Fibroblast of skin of left quadriceps (primary cell): ENCODE data around the gene CTXN3.
A peak's percentile ranks its signal among the peaks of the same experiment; 100 is the strongest.

ENCODE experiments used
- DNase-seq, 2 experiments: peaks; one replicate each; pipeline ENCODE4 v3.0.0-alpha.2; 2013; ENCODE audit warnings: low read depth in 2 of 2

The CTXN3 gene

DNA sequence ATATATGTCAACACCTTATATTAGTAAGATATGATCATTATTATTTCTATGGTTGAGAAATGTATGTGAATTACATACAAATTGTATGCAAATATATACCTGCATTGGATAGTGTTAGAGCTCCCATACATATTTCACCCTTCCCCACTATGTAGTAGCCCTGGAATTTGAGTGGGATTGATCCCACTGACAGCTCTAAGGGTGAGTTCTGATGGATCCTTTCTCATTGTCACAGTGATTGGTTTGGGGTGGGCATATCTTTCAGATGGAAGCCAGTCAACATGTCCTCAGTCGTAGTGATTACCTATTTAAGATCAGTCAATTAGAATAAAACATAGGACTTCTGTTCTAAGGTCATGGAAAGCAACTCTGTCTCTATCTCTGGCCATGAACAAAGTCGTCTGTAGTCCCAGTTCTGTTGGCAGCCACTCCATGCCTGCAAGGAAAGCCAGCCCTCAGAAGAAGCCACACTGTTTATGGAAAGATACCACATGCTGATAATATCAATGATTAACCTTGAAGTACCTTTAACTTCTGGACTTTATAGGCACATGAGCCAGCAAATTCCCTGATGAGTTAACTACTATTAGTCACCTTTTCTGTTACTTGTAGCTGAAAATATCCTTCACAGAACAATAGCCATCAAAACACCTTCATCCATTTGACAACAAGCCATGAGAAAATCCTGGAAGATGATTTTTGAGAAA, 49.2 kb downstream of the CTXN3 start:
- DNase-seq, result peak in 1 of 2 experiments; percentile 17

DNA sequence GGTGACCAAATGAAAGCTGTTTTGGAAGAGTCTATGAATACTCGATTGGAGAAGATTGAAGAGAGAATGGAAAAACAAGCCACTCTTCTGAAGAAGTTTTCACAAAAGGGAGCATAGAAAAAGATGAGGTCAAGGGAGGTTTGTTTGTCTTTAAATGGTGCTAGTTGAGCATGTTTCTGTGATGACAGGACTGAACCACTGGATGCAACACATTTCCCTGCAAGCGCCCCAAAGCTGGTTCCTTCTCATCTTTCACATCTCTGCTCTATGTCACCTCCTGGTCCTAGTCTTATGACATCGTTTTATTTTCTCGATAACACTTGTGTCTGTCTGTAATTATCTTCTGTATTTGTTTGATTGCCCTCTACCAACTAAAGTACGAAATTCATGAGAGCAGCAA, 50.5 kb downstream of the CTXN3 start:
- DNase-seq, result no peak

DNA sequence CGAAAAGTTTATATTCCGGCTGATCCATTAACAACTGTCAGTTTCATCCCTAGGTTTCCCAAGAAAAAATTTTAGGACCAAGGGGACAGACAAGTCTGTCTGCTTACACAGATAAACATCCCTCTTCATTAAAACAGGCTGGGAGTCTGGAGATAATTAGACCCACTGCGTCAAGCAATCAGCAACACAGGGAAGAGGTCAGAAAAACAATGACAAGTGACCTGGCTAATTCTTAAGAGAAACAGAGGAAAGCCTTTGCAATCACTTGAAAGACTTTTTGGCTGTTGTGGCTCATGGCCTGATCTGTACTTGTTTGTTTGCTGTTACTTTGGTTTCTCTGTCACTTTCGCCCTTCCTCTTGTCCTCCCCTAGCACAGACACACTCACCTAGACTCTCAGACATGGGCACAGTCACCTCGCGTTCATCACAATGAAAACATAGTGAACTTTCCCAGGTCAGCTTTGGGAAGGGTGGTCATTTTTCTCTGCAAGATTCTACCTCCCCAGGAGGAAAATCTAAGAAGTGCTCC, 51.4 kb downstream of the CTXN3 start:
- no peak for DNase-seq

DNA sequence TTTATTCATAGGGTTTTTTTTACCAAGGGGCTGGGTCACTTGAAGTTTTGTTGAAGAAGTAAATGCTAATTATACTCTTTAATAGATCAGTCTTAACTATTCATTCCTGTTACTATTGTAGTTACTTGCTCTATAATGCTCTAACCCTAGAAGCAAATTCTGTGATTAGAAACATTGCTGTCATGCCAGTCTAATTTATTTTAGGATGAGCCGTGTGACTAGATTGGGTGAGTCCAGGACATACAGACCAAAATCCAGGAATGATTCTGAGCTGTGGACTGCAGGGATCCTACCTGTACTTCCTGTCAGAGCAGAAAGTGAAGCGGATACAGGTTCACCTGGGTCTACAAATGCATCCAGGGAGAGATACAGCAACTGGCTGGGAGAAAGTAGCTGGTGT, 53.6 kb downstream of the CTXN3 start:
- no peak for DNase-seq

DNA sequence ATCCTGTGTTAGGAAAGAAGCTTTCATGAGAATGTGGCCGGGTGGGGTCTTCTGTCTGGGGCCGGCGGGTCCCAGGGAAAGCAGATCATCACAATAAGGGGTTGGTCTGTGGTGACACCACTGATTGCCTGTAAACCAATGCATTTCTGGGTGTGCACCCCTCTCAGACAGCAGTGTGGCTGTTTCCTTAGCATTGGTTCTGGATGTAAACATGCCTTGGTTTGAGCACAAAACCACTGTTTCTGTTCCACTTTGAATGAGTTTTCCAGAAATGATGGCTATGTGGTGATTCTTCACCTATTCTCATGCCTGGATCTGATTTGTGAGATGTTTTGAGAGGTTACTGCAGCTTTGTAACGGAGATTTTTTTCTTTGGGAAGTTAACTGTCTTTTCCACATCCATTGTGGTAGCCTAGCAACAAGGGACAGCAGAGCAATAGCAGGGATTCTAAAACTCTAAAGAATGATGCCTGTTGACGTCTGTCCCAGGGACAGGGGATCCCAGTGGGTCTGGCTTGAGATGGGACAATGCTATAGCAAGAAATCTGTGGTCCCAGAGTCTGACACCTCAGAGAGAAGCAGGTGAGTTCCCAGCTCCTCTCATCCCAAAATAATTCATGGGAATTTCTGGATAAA, 54.2 kb downstream of the CTXN3 start, which contains the start of gene CCDC192:
CCDC192 (plus strand) TSS at position 466 of the 636 bp plus-strand sequence; CDS start at position 521, 55 bp downstream.
- DNase-seq, result no peak

DNA sequence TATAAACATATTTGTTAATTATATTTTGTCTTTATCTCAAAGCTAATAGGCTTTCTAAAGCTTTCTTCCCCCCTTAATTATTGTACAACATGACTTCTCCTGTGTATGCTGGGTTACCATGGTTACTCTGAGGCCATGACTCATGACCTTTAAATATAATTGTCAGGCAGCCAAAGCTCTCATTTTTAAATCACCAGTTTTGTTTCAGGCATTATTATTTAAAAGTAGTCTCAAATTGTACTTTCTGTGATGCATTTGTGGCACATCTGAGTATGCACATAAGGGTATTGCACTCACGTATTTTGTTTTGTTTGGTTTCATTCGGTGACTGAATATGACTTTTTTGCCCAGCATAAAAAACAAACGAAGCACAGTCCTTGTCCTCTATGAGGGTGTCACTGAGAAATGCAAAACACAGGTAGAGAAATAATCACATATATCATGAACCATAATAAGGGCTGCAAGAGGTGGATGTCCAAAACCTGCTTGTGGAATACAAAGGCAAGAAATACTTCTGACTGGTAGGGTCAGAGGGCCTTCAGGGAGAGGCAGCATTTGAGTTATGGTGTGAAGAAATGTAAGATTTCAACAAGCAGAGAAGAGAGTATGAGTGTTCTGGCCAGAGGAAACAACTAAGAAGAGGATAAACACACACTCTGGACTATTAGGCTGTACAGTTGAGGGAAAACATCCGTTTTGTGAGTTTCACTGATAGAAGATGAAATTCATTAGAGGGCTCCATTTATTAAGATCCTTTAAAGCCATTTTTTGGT, 56.4 kb downstream of the CTXN3 start:
- DNase-seq, result peak; percentile 32 to 42

DNA sequence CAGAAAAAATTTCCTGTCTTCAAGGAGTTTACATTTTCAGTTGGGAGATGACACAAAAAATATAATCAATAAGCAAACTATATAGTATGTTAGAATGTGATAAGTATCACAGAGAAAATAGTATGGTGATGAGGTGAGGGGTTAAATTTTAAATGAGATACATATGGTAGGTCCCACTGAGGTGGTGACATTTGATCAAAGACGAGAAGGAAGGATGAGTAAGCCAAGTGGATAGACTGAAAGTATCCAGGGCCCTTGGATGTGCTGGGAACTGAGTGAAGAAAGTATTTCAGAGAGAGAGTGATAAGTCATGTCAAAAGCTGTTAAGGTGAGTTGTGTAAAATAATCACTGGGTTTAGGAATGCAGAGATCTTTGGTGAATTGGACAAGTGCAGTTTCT, 57.8 kb downstream of the CTXN3 start:
- DNase-seq, result no peak

DNA sequence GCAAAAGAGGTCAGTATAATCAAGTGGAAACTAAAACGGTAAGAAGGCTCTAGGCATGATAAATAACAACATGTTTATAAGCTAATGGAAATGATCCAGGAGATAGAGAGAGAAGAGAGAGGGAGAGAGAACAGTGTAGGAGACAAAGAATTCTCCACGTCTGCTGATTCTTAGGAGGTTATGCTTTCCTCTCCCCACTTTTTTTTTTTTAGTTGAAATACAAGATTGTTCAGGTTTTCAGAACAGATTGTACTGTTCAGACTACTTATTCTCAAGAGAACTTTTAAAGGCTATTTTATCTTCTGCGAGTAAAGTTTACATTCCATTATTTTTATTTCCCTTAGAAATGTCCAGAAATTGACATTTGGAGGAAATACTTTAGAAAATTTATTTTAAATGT, 58.3 kb downstream of the CTXN3 start:
- no peak for DNase-seq
